Stomach (tissue), 4 donors: Measurements from ENCODE around the gene SMAP1.

ENCODE experiments used
- EP300 ChIP-seq: sonication (generic); formaldehyde crosslinking; IDR thresholded peaks from one replicate; pipeline ENCODE4 v1.6.1; 2017; ENCODE audit warnings: antibody characterized with exemption
- POLR2A ChIP-seq, 4 donors: fragments of 450-650 bp; IDR thresholded peaks; one replicate each; pipeline ENCODE4 v1.6.1; 2016; ENCODE audit warnings: antibody characterized with exemption in 4 of 4, control low read depth in 2 of 4, mild to moderate bottlenecking in 1 of 4, moderate library complexity in 1 of 4
- POLR2AphosphoS5 ChIP-seq, 3 donors: sonication (generic); formaldehyde crosslinking; IDR thresholded peaks; one replicate each; pipeline ENCODE4 v1.6.1; 2016; ENCODE audit warnings: antibody characterized with exemption in 3 of 3
- TF ChIP-seq, protein P1 (sequence below), 7 experiments: fragments of 450-650 bp in 4 of 7; fragments of 200-600 bp in 3 of 7; sonication (generic) in 3 of 7; IDR thresholded peaks; one replicate each; pipeline ENCODE4 v1.5.1; 2016 to 2019; ENCODE audit warnings: antibody characterized with exemption in 7 of 7, control low read depth in 2 of 7, mild to moderate bottlenecking in 1 of 7

DNA sequence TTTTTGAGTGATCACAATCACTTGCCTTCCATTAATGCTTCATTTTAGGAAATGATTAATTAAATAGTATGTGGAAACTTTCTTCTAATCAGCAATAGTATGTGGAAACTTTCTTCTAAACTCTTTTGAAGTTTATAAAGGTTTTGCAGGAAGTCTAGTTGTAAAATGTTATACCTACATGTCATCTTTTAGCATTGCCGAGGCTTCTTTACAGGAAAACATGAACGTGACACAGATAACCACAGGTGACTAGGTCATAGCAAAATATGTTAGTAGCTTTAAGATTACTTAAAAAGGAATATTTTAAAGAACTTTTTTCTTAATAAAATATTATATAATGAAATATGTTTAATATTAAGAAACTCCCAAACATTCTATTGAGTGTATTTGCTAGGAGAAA lies 56.8 kb downstream of the SMAP1 start:
- TF ChIP-seq, protein P1, sequence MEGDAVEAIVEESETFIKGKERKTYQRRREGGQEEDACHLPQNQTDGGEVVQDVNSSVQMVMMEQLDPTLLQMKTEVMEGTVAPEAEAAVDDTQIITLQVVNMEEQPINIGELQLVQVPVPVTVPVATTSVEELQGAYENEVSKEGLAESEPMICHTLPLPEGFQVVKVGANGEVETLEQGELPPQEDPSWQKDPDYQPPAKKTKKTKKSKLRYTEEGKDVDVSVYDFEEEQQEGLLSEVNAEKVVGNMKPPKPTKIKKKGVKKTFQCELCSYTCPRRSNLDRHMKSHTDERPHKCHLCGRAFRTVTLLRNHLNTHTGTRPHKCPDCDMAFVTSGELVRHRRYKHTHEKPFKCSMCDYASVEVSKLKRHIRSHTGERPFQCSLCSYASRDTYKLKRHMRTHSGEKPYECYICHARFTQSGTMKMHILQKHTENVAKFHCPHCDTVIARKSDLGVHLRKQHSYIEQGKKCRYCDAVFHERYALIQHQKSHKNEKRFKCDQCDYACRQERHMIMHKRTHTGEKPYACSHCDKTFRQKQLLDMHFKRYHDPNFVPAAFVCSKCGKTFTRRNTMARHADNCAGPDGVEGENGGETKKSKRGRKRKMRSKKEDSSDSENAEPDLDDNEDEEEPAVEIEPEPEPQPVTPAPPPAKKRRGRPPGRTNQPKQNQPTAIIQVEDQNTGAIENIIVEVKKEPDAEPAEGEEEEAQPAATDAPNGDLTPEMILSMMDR (IDR thresholded peaks at IDR 0.05): no peak
- TF ChIP-seq POLR2AphosphoS5 (IDR thresholded peaks at IDR 0.05) (no peak), POLR2A (IDR thresholded peaks at IDR 0.05) (no peak), EP300 (no peak)
